ENCODE data around the gene RPRD1B. TPM values are rescaled to one million over a fixed set of nuclear protein-coding genes. Genes with fewer than 3 reads are reported as not detected.
"Not testable (repeated sequence)": the region's sequence is repeated elsewhere in the genome, so short reads cannot be mapped to it uniquely, and the experiment has no call there.

Gene RPRD1B
- total RNA-seq, 1 donor from 2014 or later: 46.3 TPM

DNA sequence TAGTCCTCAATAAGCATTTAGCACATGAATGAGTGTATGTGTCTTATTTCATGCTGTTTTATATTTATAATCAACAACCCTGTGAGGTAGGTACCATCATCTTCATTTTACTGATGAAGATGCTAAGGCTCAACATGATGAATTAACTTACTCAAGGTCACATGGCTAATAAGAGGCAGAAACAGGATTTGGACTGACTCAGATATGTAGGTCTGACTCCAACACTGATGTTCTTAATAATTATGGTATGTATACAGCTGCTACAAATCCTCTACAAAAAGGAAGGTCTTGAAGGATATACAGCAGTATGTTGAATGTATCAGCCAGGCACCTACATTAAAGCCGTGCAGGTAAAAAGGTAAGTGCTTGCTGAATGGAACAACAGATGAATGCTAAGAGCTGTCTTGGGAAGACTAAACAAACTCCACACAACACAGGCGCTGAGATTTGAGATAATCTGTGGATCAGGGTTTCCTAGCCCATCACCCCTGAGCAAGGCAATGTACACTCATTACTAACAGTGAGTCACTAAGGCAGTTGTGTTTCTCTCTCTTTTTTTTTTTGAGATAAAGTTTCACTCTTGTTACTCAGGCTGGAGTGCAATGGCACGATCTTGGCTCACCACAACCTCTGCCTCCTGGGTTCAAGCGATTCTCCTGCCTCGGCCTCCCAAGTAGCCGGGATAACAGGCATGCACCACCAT is 32.2 kb upstream of the RPRD1B start:
- DNase-seq: no peak

DNA sequence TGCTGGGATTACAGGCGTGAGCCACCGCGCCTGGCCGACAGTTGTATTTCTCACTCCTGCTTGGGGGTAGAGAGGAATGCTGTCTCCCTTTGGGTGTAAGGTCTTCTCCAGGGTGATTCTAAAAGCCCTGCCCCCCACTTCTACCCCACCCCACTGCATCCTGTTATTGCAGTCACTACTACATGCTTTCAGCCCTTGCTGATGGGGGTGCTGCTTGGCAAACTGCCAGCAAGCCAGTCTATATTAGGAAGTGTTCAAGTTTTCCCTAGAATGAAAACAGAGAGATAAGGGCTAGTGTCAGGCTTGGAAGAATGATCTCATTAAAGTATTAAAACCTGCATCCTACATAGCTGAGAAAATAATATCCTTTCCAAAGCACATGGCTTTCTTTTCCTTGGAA is 31.6 kb upstream of the RPRD1B start:
- no peak for DNase-seq

DNA sequence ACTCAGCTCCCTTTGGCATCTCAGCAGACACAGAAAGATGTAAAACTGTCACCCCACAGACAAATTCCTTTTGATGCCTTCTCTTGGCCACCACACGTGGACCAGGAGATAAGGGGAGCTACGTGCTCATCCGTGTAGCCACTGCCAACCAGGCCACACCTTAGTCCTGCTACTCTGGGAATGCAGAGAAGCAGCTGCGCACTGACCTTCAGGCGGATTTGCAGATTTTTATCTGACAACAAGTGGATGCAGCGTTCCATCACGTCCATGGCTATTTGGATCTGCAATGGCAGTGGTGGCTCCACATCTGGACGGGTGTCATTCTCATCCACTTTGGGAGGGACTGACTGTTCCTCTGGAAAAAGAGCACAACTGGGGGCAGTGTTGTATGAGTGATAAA is 31.1 kb upstream of the RPRD1B start:
- DNase-seq: no peak

DNA sequence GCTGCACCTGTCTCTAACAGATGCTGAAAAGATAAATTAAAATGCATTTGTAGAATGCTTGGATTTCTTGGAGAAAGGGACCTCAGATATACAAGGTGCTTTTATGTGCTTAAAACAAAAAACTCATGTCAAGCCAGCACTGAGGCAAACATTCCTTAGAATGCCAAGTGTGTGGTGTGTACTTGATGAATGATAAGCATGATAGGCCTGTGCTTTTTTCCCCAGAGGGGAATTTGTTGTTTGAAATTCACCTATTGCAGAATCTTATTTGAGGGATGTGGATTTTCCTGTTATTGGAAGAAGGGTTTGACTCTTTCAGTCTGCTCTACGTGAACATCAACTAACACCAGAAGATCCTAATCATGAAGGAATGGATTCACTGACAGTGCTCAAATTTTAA is 29.1 kb upstream of the RPRD1B start:
- DNase-seq: no peak

DNA sequence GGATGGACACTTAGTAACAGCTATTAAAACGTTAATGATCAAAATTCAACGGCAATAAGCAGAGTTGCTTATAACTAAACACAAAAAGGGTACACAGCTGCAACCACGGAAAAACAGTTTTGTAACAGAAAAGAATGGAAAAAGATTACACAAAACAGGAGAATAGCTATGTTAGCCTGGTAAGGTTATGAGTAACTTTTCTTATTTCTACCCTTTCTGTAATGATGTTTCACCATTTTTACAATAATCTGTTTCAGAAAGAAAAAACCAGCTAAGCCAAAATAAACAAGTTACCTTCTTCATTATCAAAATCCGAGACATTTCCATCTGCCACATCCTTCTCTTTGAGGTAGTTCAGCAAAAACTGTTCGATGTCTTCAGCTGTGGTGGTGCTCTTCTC is 27.6 kb upstream of the RPRD1B start:
- no peak for DNase-seq

DNA sequence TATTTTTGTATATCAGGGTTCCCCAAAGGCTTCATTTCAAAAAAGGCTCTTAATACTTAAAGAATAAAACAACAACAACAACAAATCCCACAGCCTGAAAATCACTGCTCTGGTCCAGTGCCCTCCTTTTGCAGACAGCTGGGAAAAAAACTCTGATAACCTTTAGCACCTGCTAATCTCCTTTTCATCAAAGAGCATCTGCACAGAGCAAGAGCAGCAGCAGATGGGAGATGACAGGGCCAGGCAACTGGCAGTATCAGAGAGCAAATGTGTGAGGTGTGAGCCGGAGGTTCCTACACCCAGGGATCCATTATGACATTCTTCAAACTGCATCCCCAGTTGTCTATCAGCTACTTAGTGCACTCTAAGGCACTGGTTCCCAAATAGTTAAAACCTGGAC is 26.0 kb upstream of the RPRD1B start:
- peak; percentile 36 for DNase-seq

DNA sequence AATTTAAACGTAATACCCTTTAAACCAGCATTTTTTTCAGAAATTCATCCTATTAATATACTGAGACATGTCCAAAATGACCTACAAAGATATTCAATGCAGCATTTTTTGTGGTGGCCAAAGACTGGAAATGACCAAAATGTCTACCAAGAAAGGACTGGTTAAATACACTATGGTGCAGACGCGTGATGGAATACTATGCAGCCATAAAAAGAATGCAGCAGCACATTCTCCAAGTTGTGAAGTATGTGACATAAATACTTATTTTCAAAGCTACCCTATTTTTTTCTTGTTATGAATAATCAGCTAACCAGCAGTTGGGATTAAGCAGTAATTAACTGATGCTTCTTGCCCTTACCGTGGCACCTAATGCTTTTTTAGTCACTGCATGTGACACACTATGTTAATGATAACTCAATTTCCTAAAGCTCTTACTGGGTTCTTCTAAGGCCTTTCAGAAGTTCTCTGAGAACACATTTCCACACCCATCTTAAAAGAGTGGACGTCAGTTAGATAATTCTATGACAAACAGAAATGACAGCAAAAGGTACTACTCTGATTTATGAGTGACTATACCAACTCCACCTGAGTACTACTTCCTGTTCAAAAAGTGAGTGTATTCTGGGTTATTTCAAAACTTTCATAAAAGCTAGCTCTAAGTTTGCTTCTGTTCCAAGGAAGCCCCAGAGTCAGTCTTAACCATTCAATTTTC is 25.2 kb upstream of the RPRD1B start:
- DNase-seq: no peak

DNA sequence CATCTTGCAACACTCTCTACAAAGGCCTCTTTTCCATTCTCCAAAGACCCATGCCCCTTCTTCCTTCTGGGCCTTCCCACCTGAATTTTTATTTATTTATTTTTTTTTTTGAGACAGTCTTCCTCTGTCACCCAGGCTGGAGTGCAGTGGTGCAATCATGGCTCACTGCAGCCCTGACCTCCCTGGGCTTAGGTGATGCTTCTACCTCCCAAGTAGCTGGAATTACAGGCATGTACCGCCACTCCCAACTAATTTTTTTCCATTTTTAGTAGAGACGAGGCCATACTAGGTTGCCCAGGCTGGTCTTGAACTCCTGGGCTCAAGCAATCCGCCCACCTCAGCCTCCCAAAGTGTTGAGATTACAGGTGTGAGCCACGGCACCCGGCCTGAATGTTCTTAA is 24.1 kb upstream of the RPRD1B start:
- not testable (repeated sequence) for DNase-seq

DNA sequence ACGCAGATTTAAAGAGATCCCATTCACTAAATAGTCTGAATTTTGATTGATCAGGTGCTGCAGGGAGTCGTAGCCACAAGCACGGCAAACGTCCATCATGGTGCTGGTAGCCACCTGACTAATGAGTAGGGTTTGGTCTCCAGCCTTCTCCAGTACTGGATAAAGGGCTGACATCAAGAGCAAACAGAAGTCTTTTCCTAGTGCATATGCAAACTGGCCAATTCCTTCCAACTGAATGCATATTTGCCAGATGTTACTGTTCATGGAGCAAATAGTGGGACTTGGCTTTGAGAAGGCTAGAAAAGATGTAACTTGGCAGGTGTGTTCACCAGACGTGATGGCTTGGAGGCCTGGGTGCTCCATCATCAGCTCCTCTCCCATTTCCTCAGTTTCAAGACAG is 21.9 kb upstream of the RPRD1B start:
- no peak for DNase-seq

DNA sequence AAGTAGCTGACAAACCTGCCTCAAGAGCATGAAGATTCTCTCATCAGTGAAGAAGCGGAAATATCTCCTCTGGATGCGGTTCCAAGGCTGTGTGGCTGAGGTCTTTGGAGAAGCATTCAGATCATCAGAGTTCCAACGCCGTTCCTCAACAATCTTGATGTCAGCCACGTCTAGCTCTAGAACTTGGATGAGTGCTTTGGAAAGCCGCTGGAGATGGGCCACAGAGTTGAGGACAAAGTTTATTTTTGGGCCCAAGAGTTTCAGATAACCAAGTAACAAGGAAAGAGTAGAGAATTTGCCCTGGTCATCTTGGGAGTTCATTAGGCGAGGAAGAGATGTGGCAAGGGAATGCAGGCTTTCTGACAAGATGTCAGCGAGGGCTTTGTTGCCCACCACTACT is 21.2 kb upstream of the RPRD1B start:
- DNase-seq: no peak

DNA sequence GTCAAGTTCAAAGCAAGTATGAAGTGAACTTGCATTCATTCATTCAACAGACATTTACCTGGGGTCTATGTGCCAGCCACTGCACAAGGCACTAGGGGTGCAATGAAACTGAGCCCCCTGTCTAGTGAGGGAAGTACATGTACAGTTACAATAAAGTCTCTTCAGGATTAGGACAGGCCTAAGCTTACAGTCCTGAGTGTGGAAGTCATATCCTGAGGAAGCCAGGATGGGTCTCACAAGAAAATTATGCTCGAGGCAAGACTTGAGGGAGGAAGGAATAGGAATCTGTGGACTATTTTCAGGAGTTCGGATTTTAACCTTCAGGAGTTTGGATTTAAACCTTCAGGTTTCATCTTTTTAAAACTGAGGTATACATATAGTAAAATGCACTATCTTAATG is 19.7 kb upstream of the RPRD1B start:
- no peak for DNase-seq

DNA sequence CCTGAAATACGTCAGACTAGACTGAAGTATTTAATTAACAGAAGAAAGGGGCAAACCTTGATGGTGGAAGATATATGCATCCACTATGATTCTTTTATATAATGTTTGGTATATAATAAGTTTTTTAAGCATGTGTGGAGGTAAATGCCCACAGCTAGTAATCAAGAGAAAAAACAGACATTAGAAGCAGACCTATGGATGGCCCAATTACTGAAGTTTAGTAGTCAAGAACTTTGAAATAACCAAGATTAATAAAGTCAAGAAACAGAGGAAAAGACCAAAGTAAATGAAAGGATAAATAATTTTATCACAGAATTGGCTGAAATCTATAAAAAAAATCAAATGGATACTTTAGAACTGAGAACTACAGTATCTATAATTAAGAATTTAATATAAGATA is 15.6 kb upstream of the RPRD1B start:
- DNase-seq: no peak

DNA sequence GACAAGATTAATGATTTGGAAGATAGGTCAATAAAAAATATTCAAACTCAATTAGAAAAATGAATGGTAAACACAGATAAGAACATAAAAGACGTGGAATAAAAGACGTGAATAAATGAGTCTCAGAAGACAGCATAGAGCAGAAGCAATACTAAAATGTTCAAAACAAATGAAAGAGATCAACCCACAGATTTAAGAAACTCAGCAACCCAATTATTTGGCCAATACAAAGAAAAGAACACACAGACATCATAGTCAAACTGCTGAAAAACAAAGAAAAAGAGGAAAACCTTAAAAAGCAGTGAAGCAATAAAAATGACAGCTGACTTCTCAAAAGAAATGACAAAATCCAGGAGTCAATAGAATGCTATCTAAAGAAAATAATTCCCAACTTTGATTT is 15.2 kb upstream of the RPRD1B start:
- no peak for DNase-seq

DNA sequence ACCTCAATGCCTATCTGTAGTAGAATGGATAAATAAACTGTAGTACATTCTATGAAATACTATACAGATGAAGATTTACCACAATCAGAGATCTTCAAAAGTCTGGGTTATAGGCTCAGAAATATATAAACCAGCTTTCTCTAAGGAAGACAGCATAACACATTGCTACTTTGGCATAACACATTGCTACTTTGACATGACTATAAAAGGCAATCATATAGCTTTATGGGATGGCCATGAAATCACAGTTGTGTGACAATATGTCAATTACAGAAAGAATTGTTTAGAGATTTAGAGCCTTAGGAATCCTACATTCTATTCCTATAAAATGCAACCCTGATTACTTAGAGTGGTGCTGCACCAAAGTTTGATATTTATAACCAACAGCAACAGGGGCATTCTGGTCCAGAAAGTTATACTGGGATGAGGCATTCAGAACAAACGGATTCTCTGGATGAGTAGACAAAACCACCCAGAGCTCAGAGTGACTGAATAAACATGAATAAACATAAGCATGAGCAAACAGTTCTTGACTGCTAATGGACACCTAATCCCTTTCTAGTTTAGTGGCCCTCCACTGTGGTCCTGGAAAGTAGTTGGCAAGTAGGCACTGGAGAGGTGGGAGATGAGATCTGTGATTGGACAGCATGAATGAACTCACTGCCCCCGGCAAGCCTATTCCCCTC is 12.3 kb upstream of the RPRD1B start:
- no peak for DNase-seq

DNA sequence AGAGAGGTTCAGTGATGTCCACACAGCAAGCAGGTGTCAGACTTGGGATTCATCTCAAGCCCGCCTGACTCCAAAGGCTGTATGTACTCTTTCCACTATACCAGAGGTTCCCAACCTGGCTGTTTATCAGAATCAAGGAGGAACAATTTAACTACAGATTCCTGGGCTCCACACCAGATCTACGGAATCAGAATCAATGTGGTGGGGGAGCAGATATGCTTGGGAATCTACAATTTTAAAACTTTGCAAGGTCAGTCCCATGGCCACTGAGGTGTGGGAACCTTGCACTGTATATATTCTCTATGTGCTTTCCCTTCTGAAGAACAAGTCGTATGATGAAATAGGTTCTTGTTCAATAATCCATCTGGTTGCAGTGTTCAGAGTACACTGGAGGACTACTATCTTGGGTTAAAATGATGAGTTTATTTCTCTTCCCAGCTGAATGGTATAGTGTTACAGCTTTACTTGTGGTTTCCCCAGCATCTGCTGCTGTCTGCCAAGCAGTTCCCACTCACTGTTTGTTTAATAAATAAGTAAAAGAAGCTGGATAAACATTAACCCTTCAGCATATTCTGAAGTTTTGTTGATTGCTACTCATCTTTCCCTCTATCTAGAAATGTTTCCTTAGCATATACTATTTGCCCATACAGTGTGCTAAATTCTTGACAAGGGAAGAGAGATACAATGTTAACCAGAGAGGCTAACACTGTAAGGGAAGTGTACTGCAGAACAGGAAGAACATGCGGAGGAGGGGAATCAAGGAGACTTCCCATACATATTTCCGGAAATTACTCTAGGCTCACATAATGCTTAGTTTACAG is 10.2 kb upstream of the RPRD1B start:
- DNase-seq: peak; percentile 69

DNA sequence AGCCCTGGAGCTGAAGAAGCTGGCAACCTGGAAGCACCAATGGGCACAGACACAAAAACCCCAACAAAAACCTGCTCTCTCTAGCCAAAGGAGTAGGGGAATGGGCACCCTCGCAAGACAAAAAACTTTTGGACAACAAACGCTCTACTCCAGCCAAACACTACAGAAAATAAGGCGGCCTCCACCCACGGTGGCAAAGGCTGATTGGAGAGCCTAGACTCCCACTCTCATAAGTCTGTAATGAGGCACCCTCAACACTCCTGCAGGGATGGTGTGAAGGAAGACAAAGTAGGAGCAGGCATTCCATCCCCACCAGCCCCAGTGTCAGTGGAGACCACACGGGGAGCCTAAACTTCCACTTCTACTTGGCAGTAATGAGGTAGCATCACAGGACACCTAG is 9.1 kb upstream of the RPRD1B start:
- no peak for DNase-seq

DNA sequence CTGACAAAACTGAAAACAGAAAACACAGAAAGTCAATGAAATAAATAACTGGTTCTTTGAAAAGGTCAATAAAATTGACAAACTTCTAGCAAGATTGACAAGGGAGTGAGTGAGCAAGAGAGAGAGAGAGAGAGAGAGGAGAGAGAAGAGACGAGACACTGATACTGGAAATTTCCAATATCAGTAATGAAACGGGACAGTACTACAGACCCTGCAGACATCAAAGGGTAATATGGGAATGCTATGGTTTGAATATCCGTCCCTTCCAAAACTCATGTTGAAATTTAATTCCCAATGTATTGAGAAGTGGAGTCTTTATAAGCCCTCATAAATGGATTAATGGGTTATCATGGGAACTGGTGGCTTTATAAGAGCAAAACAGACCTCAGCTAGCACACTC is 4.1 kb upstream of the RPRD1B start:
- DNase-seq: no peak

DNA sequence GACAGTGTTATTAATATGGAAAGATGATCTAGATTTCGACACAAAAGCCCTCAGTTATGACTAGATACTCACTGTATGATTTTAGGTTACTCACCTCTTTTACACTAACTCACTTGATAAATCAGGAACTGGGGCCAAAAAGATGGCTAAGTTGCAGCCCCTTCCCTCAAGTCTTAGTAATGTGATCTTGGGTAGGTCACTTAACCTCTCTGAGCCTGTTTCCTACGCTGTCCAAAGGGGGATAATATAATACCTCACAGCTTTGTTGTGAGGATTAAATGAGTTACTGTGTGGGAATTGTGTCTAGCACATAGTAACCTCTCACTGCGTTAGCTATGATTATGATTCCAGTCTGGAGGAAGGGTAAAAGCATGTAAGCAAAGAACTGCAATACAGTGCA is 1.6 kb upstream of the RPRD1B start:
- DNase-seq: no peak

DNA sequence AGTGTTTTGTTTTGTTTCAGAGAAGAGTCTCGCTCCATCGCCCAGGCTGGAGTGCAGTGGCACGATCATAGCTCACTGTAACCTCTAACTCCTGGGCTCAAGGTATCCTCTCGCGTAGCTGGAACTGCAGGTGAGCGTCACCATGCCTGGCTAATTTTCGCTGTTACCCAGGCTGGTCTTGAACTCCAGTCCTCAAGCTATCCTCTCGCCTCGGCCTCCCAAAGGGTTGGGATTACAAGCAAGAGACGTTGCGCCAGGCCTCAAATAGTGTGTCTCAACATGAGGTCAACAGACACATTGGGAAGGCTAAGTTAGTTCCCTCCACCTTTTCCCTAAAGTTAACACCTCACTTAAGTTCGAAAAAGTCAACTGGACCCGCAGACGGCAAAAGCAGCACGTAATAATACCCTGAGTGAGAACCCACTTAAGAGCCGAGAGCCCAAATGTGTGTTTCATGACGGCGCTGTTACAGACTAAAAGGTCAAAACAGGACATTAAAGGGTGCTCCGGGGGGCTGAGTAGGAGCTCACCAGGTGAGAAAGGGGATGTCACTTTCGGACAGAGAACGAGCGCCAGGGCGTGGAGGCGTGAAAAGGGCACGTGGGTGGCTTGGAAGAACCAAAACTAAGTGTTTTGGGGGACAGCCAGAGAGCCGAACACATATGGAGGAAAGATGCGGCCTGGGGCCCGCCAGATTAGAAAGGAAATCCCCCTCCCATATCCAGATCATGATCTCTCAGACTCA is 789 bp upstream of the RPRD1B start:
- DNase-seq: no peak

DNA sequence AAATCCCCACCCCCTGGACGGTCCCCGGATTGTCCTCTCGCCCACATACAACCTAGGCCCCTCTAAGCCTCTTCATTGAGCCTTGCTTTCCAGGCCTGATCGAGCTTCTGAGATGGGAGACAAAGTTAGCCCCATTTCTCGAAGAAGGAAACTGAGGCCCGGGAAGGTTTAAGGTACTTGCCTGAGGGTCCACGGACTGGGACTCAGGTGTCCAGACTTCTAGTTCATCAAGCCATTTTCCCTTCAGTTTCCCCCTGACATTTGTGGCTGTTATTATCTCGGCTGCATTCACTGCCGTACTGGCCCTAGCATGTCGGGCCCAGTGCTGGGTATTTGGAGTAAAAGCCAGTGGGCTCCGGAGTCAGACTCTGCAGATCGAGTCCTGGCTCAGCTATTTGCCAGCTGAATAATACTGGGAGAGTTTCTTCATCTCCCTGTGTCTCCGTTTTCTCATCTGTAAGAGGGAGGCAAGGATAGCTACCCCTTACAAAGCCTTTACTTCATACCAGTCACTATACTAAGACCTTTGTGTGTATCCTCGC is 633 bp downstream of the RPRD1B start:
- no peak for DNase-seq

DNA sequence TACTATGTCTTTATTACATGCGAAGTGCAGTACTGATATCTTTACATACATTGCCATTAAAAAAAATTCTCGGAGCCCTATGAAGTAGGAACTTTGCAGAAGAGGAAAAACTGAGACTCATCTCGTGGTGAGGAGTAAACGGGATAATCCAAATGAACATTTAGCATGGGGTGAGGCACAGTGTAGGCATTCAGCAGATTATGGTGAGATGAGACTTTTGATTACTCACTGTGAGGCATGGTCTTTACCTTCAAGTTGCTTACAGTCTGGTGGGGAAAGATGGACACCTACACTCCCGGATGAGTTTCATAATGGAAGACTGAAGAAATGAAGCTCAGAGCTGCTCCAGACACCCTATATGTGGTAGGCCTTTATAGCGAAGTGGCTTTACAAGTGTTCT is 1.4 kb downstream of the RPRD1B start:
- DNase-seq: no peak

DNA sequence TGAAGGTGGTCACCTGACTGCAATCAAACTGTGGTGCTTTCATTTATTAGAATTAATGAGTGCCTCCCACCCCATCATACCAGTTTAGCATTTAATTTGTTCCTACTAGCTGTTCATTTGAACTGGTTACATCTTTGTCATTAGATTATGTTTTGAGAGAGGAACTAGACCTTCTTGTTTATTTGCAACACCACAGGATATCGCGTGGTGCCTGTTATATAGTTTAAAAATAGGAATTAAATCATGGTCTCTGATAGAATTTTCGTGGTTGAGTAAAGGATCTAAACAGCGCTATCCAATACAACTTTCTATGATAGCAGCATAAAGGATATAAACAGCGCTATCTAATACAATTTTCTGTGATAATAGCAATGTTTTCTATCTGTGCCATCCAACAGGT is 2.8 kb downstream of the RPRD1B start:
- no peak for DNase-seq

Measured in tongue (tissue), 2 donors.